ENCODE data around the gene EGFLAM. TPM values are rescaled to one million over a fixed set of nuclear protein-coding genes. Genes with fewer than 3 reads are reported as not detected.

Gene EGFLAM
- total and polyA plus RNA-seq, 9 of the 15 experiments (the other 6 are each of a cell fraction or from before 2014, with no cell fraction given): 0.09 to 2.5 (median 1.0) TPM

GRCh38 chr5:38228914-38229313 is 29.4 kb upstream of the EGFLAM start (continued):
- TF ChIP-seq, protein P1, sequence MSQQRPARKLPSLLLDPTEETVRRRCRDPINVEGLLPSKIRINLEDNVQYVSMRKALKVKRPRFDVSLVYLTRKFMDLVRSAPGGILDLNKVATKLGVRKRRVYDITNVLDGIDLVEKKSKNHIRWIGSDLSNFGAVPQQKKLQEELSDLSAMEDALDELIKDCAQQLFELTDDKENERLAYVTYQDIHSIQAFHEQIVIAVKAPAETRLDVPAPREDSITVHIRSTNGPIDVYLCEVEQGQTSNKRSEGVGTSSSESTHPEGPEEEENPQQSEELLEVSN (IDR thresholded peaks at IDR 0.05; ENCODE audit: borderline replicate concordance in 1 of 2, extremely low read depth in 1 of 2, insufficient read depth in 1 of 2, insufficient read length in 1 of 2, low read depth in 1 of 2, low read length in 1 of 2, poor library complexity in 1 of 2, severe bottlenecking in 1 of 2): no peak
- no peak for TF ChIP-seq SREBF2 (CRISPR knock-in tag; IDR thresholded peaks at IDR 0.05)

GRCh38 chr5:38234737-38235136 is 23.6 kb upstream of the EGFLAM start:
- intact Hi-C loops (cut with micrococcal nuclease): no loop called here
- no TSS peak for BruUV-seq (replicated peaks)

More at GRCh38 chr5:38234737-38235136, 23.6 kb upstream of the EGFLAM start:
- Histone ChIP-seq H3K9ac (ENCODE audit: insufficient read depth in 1 of 2, low read depth in 2 of 2, low read length in 2 of 2) (no peak overlapping the region), H3K79me2 (ENCODE audit: control insufficient read depth, insufficient read depth, low read length) (no peaks in the 10 kb centered on the region), H2AFZ (ENCODE audit: low read depth, low read length) (no peak overlapping the region), H3K27ac (ENCODE audit: extremely low read depth, low read depth, low read length) (no peak overlapping the region), H3K27me3 (ENCODE audit: control insufficient read depth in 2 of 2, insufficient read depth in 2 of 2, low read length in 2 of 2) (no peaks in the 10 kb centered on the region), H3K9me3 (replicated peaks; ENCODE audit: control insufficient read depth, insufficient read depth, low read depth, low read length) (no peaks in the 10 kb centered on the region), H3K4me2 (ENCODE audit: insufficient read depth, low read length) (no peak overlapping the region), H3K9me1 (ENCODE audit: control insufficient read depth, insufficient read depth, low read length) (no peaks in the 10 kb centered on the region), H4K20me1 (replicated peaks; ENCODE audit: control insufficient read depth, insufficient read depth, low read length) (no peaks in the 10 kb centered on the region), H3K4me1 (replicated peaks in 1 of 2; ENCODE audit: control insufficient read depth in 2 of 2, insufficient read depth in 2 of 2, low read length in 2 of 2) (no peaks in the 10 kb centered on the region), H3K4me3 (no peak overlapping the region), H3K36me3 (ENCODE audit: control insufficient read depth, insufficient read depth, low read length) (no peaks in the 10 kb centered on the region)
- in situ Hi-C loops (cut with MboI): no loop called here
- FAIRE-seq (no peak), ATAC-seq (no peak), DNase-seq (ENCODE audit: extremely low read depth in 1 of 4, low spot score in 3 of 4) (no peak)
- TF ChIP-seq PHF21A (IDR thresholded peaks at IDR 0.05; ENCODE audit: borderline replicate concordance, low read depth) (no peak), E2F3 (CRISPR knock-in tag; IDR thresholded peaks at IDR 0.05) (no peak), MIER1 (IDR thresholded peaks at IDR 0.05; ENCODE audit: low read depth) (no peak), MEF2A (IDR thresholded peaks at IDR 0.05; ENCODE audit: control insufficient read depth, low read depth, low read length) (no peak), ZNF23 (CRISPR knock-in tag; IDR thresholded peaks at IDR 0.05) (no peak), HDAC3 (IDR thresholded peaks at IDR 0.05; ENCODE audit: borderline replicate concordance, partially characterized antibody) (no peak), NCOA1 (IDR thresholded peaks at IDR 0.05; ENCODE audit: low read depth) (no peak), NUFIP1 (IDR thresholded peaks at IDR 0.05; ENCODE audit: partially characterized antibody) (no peak), CHD1 (IDR thresholded peaks at IDR 0.05; ENCODE audit: low read length) (no peak), ZNF143 (CRISPR knock-in tag; IDR thresholded peaks at IDR 0.05) (no peak), SIN3A (IDR thresholded peaks at IDR 0.05; ENCODE audit: borderline replicate concordance in 2 of 2, control insufficient read depth in 1 of 2, low read depth in 2 of 2, low read length in 2 of 2) (no peak), GTF2B (IDR thresholded peaks at IDR 0.05; ENCODE audit: extremely low read depth, insufficient read length) (no peak), HMG20A (CRISPR knock-in tag; conservative IDR thresholded peaks at IDR 0.05) (no peak), ZNF507 (tag; conservative IDR thresholded peaks at IDR 0.05) (no peak)
- TF ChIP-seq, protein P2, sequence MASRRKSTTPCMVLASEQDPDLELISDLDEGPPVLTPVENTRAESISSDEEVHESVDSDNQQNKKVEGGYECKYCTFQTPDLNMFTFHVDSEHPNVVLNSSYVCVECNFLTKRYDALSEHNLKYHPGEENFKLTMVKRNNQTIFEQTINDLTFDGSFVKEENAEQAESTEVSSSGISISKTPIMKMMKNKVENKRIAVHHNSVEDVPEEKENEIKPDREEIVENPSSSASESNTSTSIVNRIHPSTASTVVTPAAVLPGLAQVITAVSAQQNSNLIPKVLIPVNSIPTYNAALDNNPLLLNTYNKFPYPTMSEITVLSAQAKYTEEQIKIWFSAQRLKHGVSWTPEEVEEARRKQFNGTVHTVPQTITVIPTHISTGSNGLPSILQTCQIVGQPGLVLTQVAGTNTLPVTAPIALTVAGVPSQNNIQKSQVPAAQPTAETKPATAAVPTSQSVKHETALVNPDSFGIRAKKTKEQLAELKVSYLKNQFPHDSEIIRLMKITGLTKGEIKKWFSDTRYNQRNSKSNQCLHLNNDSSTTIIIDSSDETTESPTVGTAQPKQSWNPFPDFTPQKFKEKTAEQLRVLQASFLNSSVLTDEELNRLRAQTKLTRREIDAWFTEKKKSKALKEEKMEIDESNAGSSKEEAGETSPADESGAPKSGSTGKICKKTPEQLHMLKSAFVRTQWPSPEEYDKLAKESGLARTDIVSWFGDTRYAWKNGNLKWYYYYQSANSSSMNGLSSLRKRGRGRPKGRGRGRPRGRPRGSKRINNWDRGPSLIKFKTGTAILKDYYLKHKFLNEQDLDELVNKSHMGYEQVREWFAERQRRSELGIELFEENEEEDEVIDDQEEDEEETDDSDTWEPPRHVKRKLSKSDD (conservative IDR thresholded peaks at IDR 0.05; ENCODE audit: low read length): no peak
- ChIA-PET POLR2A (no interaction called here), CTCF (ENCODE audit: low intra/inter-chr PET ratio) (no interaction called here)
- WGBS (ENCODE audit: insufficient coverage, low coverage, missing lambda C conversion rate): 0% methylated on average over 4 of the region's 4 CpGs

Measured in K562 (cell line).